ENCODE results near the gene C8G.

DNA sequence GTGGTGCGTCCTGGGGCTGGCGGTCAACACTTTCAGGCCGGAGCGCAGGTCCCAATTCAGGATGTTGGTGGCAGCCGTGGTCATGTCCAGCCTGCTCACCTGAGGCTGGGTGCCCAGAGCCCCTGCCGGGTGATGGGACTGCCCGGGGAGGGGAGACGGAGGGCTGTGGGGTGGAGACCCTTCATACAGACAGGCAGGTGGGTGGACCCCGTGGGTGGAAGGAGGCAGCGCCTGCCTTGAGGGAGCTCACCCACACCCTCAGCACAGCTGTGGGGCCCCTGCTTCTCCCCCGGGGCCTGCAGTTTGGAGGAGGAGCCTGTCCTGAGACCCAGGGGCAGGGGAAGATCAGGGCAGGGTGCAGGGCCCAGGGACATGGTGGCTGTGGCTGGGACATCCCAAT is 25.3 kb downstream of the C8G start:
- no peak for TF ChIP-seq POLR2A (IDR thresholded peaks at IDR 0.05)
- TF ChIP-seq, protein P1, sequence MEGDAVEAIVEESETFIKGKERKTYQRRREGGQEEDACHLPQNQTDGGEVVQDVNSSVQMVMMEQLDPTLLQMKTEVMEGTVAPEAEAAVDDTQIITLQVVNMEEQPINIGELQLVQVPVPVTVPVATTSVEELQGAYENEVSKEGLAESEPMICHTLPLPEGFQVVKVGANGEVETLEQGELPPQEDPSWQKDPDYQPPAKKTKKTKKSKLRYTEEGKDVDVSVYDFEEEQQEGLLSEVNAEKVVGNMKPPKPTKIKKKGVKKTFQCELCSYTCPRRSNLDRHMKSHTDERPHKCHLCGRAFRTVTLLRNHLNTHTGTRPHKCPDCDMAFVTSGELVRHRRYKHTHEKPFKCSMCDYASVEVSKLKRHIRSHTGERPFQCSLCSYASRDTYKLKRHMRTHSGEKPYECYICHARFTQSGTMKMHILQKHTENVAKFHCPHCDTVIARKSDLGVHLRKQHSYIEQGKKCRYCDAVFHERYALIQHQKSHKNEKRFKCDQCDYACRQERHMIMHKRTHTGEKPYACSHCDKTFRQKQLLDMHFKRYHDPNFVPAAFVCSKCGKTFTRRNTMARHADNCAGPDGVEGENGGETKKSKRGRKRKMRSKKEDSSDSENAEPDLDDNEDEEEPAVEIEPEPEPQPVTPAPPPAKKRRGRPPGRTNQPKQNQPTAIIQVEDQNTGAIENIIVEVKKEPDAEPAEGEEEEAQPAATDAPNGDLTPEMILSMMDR (IDR thresholded peaks at IDR 0.05): no peak
- no peak for TF ChIP-seq POLR2AphosphoS5 (IDR thresholded peaks at IDR 0.05)

Data from upper lobe of left lung (tissue), 4 donors.